Kasumi-1 (cell line): Measurements from ENCODE around the gene BICRAL.
"Not testable (repeated sequence)": the region's sequence is repeated elsewhere in the genome, so short reads cannot be mapped to it uniquely, and the experiment has no call there.

Experiments
- DNase-seq, 2 experiments: peaks; one replicate each; lab custom pipeline; 2025; lab: John Stamatoyannopoulos, UW

Gene BICRAL

GRCh38 chr6:42834056-42834455 is 52.2 kb downstream of the BICRAL start:
- no peak for DNase-seq

- DNase-seq: no peak
Measured at GRCh38 chr6:42841844-42842584, 60.2 kb downstream of the BICRAL start.

GRCh38 chr6:42845327-42845694 is 63.5 kb downstream of the BICRAL start:
- no peak for DNase-seq

- no peak for DNase-seq
Measured at GRCh38 chr6:42846505-42846904, 64.7 kb downstream of the BICRAL start.

GRCh38 chr6:42848700-42849099 is 66.8 kb downstream of the BICRAL start:
- no peak for DNase-seq

- DNase-seq: no peak
Measured at GRCh38 chr6:42851599-42851998, 69.7 kb downstream of the BICRAL start.

GRCh38 chr6:42860036-42860435 is 78.2 kb downstream of the BICRAL start:
- no peak for DNase-seq

GRCh38 chr6:42860481-42860880 is 78.6 kb downstream of the BICRAL start:
- no peak for DNase-seq

GRCh38 chr6:42864602-42865001 is 82.8 kb downstream of the BICRAL start:
- DNase-seq: no peak

- no peak for DNase-seq
Measured at GRCh38 chr6:42870145-42870936, 88.5 kb downstream of the BICRAL start.

- no peak for DNase-seq
Measured at GRCh38 chr6:42871711-42872110, 89.9 kb downstream of the BICRAL start.

- DNase-seq: no peak
Measured at GRCh38 chr6:42873313-42873712, 91.5 kb downstream of the BICRAL start.

- no peak for DNase-seq
Measured at GRCh38 chr6:42877695-42878094, 95.8 kb downstream of the BICRAL start.

GRCh38 chr6:42879372-42880239 is 97.8 kb downstream of the BICRAL start, which contains the start of gene RPL7L1:
TSS of gene RPL7L1 (plus strand) at chr6:42879616. CDS start at chr6:42879911, 295 bp downstream.
- DNase-seq: peak; percentile 88 to 93

GRCh38 chr6:42880240-42880817 is 98.5 kb downstream of the BICRAL start:
- DNase-seq: not testable (repeated sequence)

GRCh38 chr6:42880871-42881270 is 99.0 kb downstream of the BICRAL start:
- DNase-seq: not testable (repeated sequence)

- DNase-seq: no peak
Measured at GRCh38 chr6:42885702-42886101, 103.8 kb downstream of the BICRAL start.

- not testable (repeated sequence) for DNase-seq
Measured at GRCh38 chr6:42888201-42888600, 106.3 kb downstream of the BICRAL start.

GRCh38 chr6:42889815-42890214 is 108.0 kb downstream of the BICRAL start:
- DNase-seq: no peak

GRCh38 chr6:42890311-42891198 is 108.7 kb downstream of the BICRAL start:
- DNase-seq: peak; percentile 94

GRCh38 chr6:42891199-42891722 is 109.4 kb downstream of the BICRAL start:
- no peak for DNase-seq
